22Rv1 (cell line): ENCODE measurements around the gene LRRC38.

ENCODE experiments used
- ZFX ChIP-seq: fragments of 450-650 bp; IDR thresholded peaks from 2 replicates; pipeline ENCODE4 v1.6.1; 2017; ENCODE audit warnings: antibody characterized with exemption, borderline replicate concordance
- TF ChIP-seq, protein P1 (sequence below): fragments of 450-650 bp; IDR thresholded peaks from 2 replicates; pipeline ENCODE4 v1.5.1; 2017; ENCODE audit warnings: mild to moderate bottlenecking

DNA sequence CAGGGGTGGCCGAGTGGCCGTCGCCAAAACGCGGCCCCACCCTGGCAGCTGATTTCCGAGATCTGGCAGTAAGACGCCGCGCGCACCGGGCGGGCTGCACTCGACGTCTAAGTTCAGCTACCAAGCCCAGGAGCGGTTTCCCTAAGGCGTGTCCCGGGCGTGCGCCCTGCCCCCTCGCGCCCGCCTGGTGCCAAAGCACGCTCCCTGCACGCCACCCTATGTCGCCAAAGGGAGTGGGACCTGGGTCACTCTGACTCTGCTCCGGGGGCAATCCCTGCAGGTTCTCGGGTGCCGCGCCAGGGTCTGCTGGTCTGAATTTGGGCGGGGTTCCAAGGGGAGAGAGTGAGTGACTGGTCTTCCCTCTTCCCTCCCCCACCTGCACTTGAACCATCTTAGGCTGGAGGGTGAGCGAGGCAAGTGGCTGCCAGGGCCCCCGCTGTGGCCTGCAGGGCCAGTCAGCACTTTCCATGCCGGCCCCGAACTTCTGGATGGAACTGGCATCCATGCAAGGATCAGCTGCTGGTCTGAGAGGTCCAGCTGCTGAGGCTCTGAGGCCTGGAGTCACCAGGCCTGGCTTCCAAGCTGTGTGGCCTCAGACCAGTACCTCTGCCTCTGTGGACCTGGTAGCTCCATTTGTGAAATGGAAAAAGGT lies at the start of gene LRRC38:
- TF ChIP-seq, protein P1, sequence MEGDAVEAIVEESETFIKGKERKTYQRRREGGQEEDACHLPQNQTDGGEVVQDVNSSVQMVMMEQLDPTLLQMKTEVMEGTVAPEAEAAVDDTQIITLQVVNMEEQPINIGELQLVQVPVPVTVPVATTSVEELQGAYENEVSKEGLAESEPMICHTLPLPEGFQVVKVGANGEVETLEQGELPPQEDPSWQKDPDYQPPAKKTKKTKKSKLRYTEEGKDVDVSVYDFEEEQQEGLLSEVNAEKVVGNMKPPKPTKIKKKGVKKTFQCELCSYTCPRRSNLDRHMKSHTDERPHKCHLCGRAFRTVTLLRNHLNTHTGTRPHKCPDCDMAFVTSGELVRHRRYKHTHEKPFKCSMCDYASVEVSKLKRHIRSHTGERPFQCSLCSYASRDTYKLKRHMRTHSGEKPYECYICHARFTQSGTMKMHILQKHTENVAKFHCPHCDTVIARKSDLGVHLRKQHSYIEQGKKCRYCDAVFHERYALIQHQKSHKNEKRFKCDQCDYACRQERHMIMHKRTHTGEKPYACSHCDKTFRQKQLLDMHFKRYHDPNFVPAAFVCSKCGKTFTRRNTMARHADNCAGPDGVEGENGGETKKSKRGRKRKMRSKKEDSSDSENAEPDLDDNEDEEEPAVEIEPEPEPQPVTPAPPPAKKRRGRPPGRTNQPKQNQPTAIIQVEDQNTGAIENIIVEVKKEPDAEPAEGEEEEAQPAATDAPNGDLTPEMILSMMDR, result no peak
- no peak for TF ChIP-seq ZFX
